Omental fat pad (tissue), 4 donors: ENCODE measurements around the gene DAPK1. TPM values are rescaled to one million over a fixed set of nuclear protein-coding genes. Genes with fewer than 3 reads are reported as not detected.

ENCODE experiments used
- ATAC-seq: fragments of 150-250 bp; one replicate; pipeline ENCODE4 v1.9.1; 2016; ENCODE audit warnings: mild to moderate bottlenecking, moderate library complexity; ENCODE audit not compliant: low FRiP score
- DNase-seq: peaks from one replicate; pipeline ENCODE4 v3.0.0-alpha.2; 2019; ENCODE audit warnings: low spot score
- total RNA-seq, 4 donors: library from RNA; depleted of rRNA; stranded (reverse); fragments of >200 nt; gene quantifications; one replicate each; pipeline ENCODE4 v1.1.0, GENCODE V29; 2016
- TF ChIP-seq, protein P1 (sequence below), 3 donors: fragments of 450-650 bp; IDR thresholded peaks; one replicate each; pipeline ENCODE4 v1.5.1; 2016 to 2017; ENCODE audit warnings: antibody characterized with exemption in 3 of 3, mild to moderate bottlenecking in 3 of 3, moderate library complexity in 2 of 3

Gene DAPK1
- total RNA-seq, 4 donors from 2014 or later = 56.1 to 214 (median 88.1) TPM

DNA sequence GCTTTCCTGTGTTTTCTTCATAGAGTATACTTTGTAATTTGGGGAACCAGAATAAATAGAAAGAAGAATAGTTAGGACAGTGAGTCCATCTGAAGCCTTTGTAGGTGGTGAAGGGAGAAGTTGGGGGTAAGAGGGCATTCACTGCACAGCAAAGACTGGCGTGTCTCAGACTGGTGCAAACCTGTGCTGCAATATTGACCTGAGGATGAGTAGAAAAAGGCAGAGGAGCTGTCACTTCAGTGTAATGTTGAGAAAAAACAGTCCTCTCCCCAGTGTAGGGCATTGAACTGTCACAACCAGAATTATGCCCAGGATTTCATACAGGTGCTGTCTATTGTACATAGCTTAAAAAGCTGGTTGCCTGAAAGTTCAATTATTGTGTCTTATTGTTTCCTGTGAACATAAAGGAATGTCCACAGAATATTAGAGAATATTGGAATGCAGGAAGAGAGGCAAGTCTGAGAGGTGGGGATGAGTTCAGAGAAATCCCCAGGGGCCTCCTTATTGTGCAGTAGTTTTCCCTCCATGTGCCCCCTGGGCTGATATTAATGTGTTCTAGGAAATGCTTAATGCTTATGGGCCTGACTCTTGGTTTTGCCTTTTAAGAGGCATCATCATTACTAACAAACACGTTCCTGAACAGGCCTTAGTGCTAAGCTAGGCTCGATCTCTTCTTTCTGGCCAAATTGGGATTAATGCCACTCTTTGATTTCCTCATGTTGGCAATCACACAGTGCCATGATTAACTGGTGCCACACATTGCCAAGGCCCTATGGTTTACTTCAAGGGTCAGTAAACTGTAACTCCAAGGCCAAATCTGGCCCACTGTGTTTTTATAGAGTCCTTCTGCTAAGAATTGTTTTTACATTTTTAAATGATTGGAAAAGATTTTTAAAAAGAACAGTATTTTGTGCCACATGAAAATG lies 34.0 kb downstream of the DAPK1 start:
- TF ChIP-seq, protein P1, sequence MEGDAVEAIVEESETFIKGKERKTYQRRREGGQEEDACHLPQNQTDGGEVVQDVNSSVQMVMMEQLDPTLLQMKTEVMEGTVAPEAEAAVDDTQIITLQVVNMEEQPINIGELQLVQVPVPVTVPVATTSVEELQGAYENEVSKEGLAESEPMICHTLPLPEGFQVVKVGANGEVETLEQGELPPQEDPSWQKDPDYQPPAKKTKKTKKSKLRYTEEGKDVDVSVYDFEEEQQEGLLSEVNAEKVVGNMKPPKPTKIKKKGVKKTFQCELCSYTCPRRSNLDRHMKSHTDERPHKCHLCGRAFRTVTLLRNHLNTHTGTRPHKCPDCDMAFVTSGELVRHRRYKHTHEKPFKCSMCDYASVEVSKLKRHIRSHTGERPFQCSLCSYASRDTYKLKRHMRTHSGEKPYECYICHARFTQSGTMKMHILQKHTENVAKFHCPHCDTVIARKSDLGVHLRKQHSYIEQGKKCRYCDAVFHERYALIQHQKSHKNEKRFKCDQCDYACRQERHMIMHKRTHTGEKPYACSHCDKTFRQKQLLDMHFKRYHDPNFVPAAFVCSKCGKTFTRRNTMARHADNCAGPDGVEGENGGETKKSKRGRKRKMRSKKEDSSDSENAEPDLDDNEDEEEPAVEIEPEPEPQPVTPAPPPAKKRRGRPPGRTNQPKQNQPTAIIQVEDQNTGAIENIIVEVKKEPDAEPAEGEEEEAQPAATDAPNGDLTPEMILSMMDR (IDR thresholded peaks at IDR 0.05) = no peak
- ATAC-seq = no peak
- DNase-seq = no peak

DNA sequence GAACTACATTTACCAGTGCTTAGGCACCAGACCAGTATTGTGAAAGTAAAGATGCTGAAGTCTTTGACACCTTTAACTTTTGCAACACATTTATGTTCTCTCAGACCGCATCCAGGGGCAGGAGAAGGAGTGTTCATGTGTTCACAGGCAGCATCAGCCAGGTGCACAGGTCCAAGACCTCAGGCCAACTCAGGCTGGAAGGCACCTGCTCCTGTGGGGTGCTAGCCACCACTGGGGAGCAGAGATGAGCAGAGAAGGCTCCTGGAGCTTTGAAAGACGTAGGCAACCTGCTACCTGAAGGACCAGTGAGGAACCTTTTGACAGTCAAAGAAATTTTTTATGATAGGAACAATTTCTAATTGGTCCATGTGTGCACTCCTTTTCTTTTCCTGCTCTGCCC lies 35.6 kb downstream of the DAPK1 start:
- ATAC-seq = no peak

DNA sequence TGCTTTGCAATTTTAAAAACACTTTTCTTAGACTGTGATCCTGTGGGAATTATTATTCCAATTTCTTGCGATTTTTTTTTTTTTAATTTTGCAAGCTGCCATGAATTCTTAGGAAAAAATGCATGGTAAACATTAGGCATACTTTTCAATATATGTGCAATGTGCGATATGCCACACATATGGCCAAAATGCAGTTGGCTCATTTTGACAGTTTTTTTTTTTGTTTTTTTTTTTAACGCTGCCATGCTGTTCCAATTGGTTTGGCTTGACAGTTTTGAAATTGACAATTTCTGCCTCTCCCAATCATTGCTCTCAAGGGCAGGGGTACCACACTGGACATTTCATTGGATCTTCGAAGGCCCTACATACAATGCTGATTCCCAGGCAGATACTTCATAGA lies 36.4 kb downstream of the DAPK1 start:
- TF ChIP-seq, protein P1 (IDR thresholded peaks at IDR 0.05) = no peak
- ATAC-seq (no peak), DNase-seq (no peak)

More for the DNA sequence above, 35.6 kb downstream of the DAPK1 start:
- no peak for DNase-seq
- TF ChIP-seq, protein P1 (IDR thresholded peaks at IDR 0.05) = no peak

DNA sequence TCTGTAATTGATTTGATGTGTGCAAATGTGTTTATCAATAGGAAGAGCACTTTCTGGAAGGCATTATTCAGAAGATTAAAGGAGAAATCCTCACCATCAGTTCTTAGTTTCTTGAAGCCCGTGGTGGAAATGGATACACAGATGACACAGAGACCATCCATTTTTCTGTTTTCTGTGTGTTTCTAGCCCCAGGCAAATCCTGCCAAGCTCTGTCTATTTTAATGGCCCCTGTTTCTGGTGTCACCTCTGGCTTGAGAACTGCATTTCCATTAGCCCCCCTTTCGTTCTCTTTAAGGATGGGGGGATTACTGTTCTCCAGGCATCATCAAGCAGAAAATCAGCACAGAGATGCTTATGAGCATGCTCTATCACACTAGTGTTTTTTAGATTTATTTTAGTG lies 37.3 kb downstream of the DAPK1 start:
- ATAC-seq (no peak), DNase-seq (no peak)
- TF ChIP-seq, protein P1 (IDR thresholded peaks at IDR 0.05) = no peak

DNA sequence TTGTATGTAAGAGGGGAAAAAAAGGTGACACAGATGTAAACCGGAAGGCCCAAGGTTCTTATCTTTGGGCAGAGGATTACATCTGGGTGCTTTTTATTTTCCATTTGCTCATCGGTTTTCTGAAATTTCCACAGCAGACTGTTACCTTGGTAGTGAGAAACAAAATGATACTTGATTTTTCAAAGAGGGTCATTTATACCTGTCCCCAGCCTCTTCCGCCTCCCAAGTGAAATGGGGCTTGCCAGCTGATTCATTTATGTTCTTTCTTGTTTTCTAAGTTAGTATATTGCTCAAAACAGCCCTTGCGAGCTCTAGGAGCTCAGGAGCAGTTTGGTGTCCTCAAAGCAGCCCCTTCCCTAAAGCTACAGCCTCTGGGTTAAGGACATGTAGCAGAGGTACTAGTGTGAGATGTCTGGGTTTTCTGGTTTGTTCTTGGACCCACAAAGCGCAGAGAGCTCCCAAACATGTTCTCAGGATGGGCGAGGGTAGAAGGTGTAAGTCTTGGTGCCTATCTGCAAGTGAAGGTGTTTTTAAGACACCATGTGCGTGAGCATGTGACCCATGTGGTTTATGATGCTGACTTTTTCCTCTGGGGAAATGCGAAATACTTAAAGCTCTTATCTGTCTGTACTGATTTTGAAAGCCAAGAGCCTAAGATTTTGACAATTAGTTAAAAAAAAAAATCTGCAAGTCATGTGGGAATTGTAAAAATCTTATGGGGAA lies 38.3 kb downstream of the DAPK1 start:
- TF ChIP-seq, protein P1 (IDR thresholded peaks at IDR 0.05) = no peak
- no peak for DNase-seq
- peak; percentile 70 for ATAC-seq

DNA sequence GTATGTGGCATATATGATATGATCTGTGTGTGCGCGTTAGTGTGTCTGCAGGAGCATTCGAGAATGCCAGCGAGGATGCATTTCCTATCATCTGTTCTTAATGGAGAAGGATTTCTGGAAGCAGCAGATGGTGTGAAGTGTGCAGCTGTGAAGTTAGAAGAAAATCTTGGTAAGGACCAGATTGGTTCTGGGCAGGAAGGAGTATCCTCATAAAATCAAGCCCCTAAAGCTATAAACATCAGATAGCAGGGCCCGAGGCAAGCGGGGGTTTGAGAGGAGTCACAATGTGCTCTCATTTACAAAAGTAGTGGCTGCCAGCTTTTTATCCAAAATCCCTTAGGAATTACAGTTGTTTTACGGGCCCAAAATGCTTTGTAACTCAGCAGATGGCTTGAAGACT lies 40.0 kb downstream of the DAPK1 start:
- DNase-seq = no peak
- no peak for ATAC-seq
- TF ChIP-seq, protein P1 (IDR thresholded peaks at IDR 0.05) = no peak
